Left lung (tissue), 10 donors: Measurements from ENCODE around the gene ZFPM1. TPM values are rescaled to one million over a fixed set of nuclear protein-coding genes. Genes with fewer than 3 reads are reported as not detected.

Source experiments
- ATAC-seq: fragments of 200-7000 bp; cut with Tn5 transposase; one replicate; pipeline ENCODE4 v1.9.1; 2020; ENCODE audit warnings: moderate library complexity
- DNase-seq, 4 donors: peaks; one replicate each; pipeline ENCODE4 v3.0.0-alpha.2; 2013 to 2020
- H3K27ac ChIP-seq, 2 donors: fragments of 200-600 bp; sonication (generic) in 1 of 2; one replicate each; pipeline versions ENCODE4 v1.5.0 to v1.8.0; 2020 to 2021
- H3K27me3 ChIP-seq, 2 donors: fragments of 200-600 bp; sonication (generic) in 1 of 2; one replicate each; pipeline versions ENCODE4 v1.5.0 to v1.8.0; 2020 to 2021
- H3K36me3 ChIP-seq, 2 donors: fragments of 200-600 bp; sonication (generic) in 1 of 2; one replicate each; pipeline versions ENCODE4 v1.5.0 to v1.8.0; 2020 to 2021
- H3K4me1 ChIP-seq, 2 donors: fragments of 200-600 bp; one replicate each; pipeline ENCODE4 v1.8.0; 2021
- H3K4me3 ChIP-seq, 2 donors: fragments of 200-600 bp; sonication (generic) in 1 of 2; one replicate each; pipeline versions ENCODE4 v1.5.0 to v1.8.0; 2020 to 2021; ENCODE audit warnings: mild to moderate bottlenecking in 1 of 2
- H3K9me3 ChIP-seq, 2 donors: fragments of 200-600 bp; sonication (generic) in 1 of 2; one replicate each; pipeline versions ENCODE4 v1.5.0 to v1.8.0; 2020 to 2021
- intact Hi-C, 2 donors: fragments of 100-400 bp; cut with DNase I; formaldehyde crosslinking; loops; one replicate each; pipeline versions ENCODE4 v1.11.2 to v1.14.2; 2022
- polyA plus RNA-seq, 6 donors: library from polyadenylated mRNA; unstranded; fragments of 120-200 nt; gene quantifications; one replicate each; pipeline ENCODE4 v1.2.1, GENCODE V29; 2013; ENCODE audit not compliant: insufficient read length in 6 of 6
- total RNA-seq, 2 donors: library from RNA; stranded (reverse); fragmentation: NEBNext Ultra II Directional; extraction: Animal tissue kit (Norgen Biotek cat#: 25700); gene quantifications; one replicate each; pipeline ENCODE4 v1.2.1, GENCODE V29; 2021
- TF ChIP-seq, protein P1 (sequence below), 2 donors: fragments of 200-600 bp; sonication (generic) in 1 of 2; IDR thresholded peaks; one replicate each; pipeline versions ENCODE4 v1.5.0 to v1.8.0; 2021; ENCODE audit warnings: antibody characterized with exemption in 2 of 2
- donor health status: DM: no; HTN: yes; CAD: no.
- donor health status: DM: no; HTN: no; CAD: no.

Gene ZFPM1
- total and polyA plus RNA-seq, 8 donors, result 1.8 to 7.0 (median 3.6) TPM

DNA sequence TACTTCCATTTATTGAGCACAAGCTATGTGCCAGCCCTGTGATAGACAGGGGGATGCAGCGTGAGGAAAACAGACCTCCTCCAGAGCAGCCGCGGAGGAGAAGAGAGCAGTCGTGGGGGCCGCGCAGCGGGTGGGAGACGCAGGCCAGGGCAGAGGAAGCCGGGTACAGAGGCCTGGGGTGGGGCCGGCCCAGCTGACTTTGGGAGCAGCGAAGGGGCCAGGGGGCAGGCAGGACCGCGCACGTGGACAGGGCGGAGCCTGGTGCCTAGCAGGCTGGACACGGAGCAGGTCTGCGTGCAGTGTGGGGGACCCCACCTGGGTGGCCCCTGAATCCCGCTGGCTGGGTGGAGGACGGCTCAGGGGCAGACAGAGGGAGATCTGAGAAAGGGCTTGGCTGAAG is 46.2 kb downstream of the ZFPM1 start:
- no peak for ATAC-seq

DNA sequence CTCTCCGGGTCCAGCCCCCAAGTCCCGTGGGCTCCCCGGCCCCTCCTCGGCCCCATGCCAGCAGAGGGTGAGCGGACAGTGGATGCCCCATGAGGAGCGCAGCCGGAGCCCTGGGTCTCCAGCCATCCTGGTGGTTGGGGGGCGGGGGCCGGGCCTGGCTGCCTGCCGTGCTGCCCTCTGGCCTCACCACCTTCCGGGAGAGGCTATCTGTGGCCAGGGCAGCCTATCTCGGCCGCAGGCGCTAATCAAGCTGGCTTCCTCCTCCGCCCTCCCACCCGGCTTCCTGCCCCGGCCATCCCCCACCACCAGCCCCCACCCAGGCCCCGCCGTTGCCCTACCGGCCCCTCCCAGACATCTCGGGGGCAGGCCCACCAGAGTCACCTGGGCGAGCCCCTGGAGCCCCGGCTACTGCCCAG is 46.8 kb downstream of the ZFPM1 start:
- intact Hi-C loops, result no loop called here
- Histone ChIP-seq H3K9me3 (no peaks in the 10 kb centered on the region), H3K4me1 (peaks cover 0 to 3% of the 10 kb centered on the region in 2 donors), H3K4me3 (no peak overlapping the region), H3K27ac (no peak overlapping the region), H3K27me3 (peaks cover 0 to 10% of the 10 kb centered on the region in 2 donors), H3K36me3 (no peaks in the 10 kb centered on the region)
- DNase-seq (no peak), ATAC-seq (peak; percentile 17)
- TF ChIP-seq, protein P1, sequence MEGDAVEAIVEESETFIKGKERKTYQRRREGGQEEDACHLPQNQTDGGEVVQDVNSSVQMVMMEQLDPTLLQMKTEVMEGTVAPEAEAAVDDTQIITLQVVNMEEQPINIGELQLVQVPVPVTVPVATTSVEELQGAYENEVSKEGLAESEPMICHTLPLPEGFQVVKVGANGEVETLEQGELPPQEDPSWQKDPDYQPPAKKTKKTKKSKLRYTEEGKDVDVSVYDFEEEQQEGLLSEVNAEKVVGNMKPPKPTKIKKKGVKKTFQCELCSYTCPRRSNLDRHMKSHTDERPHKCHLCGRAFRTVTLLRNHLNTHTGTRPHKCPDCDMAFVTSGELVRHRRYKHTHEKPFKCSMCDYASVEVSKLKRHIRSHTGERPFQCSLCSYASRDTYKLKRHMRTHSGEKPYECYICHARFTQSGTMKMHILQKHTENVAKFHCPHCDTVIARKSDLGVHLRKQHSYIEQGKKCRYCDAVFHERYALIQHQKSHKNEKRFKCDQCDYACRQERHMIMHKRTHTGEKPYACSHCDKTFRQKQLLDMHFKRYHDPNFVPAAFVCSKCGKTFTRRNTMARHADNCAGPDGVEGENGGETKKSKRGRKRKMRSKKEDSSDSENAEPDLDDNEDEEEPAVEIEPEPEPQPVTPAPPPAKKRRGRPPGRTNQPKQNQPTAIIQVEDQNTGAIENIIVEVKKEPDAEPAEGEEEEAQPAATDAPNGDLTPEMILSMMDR (IDR thresholded peaks at IDR 0.05), result no peak

More for the DNA sequence above, 46.2 kb downstream of the ZFPM1 start:
- H3K4me1 ChIP-seq, result peaks cover 0 to 3% of the 10 kb centered on the region in 2 donors
- intact Hi-C loops, result no loop called here
- H3K27ac ChIP-seq, result no peak overlapping the region
- no peak for DNase-seq
- peaks cover 0 to 10% of the 10 kb centered on the region in 2 donors for H3K27me3 ChIP-seq
- H3K4me3 ChIP-seq, result no peak overlapping the region
- H3K9me3 ChIP-seq, result no peaks in the 10 kb centered on the region
- H3K36me3 ChIP-seq, result no peaks in the 10 kb centered on the region
- TF ChIP-seq, protein P1 (IDR thresholded peaks at IDR 0.05), result no peak

DNA sequence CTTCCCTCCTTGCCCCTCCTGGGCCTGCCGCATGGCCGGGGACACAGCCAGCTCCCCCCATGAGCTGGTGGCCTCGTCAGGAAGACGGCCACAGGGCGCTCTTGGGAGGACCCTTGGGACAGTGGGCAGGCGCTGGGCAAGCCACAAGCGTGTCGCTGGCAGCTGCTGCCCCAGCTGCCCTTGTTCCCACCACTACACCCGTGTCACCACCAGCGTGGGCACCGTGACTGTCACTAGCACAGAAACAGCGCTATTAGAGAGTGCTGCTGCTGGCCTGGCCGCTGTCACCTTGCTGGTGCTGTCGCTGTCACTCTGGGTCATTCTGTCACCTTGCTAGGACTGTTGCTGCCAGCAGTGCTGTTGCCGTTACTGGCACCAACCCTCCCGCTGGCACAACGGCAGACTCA is 47.2 kb downstream of the ZFPM1 start:
- no peak for ATAC-seq
- no peak overlapping the region for H3K27ac ChIP-seq

DNA sequence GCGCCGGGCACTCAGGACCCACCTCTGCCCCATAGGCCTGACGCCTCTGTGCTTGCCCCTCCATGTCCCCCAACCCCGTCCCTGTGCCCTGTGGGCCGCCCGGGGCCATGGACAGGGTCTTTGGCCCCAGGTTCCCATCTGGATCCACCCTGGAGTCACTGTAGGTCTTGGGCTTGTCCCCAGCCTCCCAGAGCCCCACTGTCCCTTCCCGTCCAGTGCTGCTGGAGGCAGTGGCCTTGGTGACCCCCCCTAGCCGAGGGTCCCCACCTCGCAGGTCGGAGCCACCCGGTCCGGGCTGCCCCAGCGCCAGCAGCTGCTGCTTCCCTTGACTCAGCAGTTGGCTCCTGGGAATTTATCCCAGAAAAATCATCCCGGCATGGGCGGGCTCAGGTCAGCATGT is 49.3 kb downstream of the ZFPM1 start:
- TF ChIP-seq, protein P1 (IDR thresholded peaks at IDR 0.05), result no peak
- ATAC-seq, result no peak
- intact Hi-C loops, result no loop called here

More for the DNA sequence above, 47.2 kb downstream of the ZFPM1 start:
- H3K4me3 ChIP-seq, result no peak overlapping the region
- intact Hi-C loops, result no loop called here
- peaks cover 0 to 10% of the 10 kb centered on the region in 2 donors for H3K27me3 ChIP-seq
- H3K4me1 ChIP-seq, result peaks cover 0 to 3% of the 10 kb centered on the region in 2 donors
- TF ChIP-seq, protein P1 (IDR thresholded peaks at IDR 0.05), result no peak
- no peaks in the 10 kb centered on the region for H3K36me3 ChIP-seq
- no peaks in the 10 kb centered on the region for H3K9me3 ChIP-seq
- DNase-seq, result no peak

DNA sequence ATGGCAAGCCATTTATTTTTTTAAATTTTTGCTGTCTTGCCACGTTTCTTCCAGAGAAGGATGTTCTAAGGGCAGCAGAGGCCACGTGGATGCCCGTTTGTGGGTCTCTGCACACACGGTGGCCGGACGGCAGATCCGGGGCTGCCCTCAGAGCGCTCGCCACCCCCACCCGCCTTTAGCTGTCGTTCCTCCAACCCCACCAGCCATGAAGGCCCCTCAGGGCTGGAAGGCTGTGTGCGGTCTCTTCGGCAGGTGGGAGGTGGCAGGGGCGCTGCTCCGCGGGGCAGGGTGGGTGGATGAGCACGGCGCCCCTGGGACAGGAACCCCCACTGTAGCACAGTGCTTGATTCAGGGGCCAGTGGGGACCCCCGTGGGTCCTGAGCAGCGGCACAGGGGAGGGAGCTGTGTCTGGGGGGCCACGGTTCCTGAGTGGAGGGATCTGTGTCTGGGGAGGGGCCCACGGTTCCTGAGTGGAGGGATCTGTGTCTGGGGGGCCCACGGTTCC is 49.7 kb downstream of the ZFPM1 start:
- DNase-seq (no peak), ATAC-seq (no peak)
- Histone ChIP-seq H3K9me3 (no peaks in the 10 kb centered on the region), H3K27me3 (peaks cover 0 to 10% of the 10 kb centered on the region in 2 donors), H3K27ac (no peak overlapping the region), H3K4me3 (no peak overlapping the region), H3K36me3 (no peaks in the 10 kb centered on the region), H3K4me1 (peaks cover 0 to 3% of the 10 kb centered on the region in 2 donors)
- intact Hi-C loops, result no loop called here
- TF ChIP-seq, protein P1 (IDR thresholded peaks at IDR 0.05), result no peak

More for the DNA sequence above, 49.3 kb downstream of the ZFPM1 start:
- Histone ChIP-seq H3K4me3 (no peak overlapping the region), H3K9me3 (no peaks in the 10 kb centered on the region), H3K27me3 (peaks cover 0 to 10% of the 10 kb centered on the region in 2 donors), H3K27ac (no peak overlapping the region), H3K36me3 (no peaks in the 10 kb centered on the region), H3K4me1 (peaks cover 0 to 3% of the 10 kb centered on the region in 2 donors)
- no peak for DNase-seq
